Activated CD4-positive, alpha-beta T cell treated with anti-CD3 and anti-CD28 coated beads, Interleukin-2, amount 50 U/mL, for 1 hour (primary cell): Measurements from ENCODE around the gene GPR85.
"Not testable (repeated sequence)": the region's sequence is repeated elsewhere in the genome, so short reads cannot be mapped to it uniquely, and the experiment has no call there.

Experiments
- DNase-seq: peaks from one replicate; pipeline ENCODE4 v3.0.0-alpha.2; 2020

GPR85 gene, protein sequence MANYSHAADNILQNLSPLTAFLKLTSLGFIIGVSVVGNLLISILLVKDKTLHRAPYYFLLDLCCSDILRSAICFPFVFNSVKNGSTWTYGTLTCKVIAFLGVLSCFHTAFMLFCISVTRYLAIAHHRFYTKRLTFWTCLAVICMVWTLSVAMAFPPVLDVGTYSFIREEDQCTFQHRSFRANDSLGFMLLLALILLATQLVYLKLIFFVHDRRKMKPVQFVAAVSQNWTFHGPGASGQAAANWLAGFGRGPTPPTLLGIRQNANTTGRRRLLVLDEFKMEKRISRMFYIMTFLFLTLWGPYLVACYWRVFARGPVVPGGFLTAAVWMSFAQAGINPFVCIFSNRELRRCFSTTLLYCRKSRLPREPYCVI

GRCh38 chr7:113086431-113086888 is at the start of gene GPR85:
GPR85 (minus strand) TSS chr7:113086827; CDS start chr7:113084721, 2,106 bp downstream.
- DNase-seq: peak; percentile 6

DNA sequence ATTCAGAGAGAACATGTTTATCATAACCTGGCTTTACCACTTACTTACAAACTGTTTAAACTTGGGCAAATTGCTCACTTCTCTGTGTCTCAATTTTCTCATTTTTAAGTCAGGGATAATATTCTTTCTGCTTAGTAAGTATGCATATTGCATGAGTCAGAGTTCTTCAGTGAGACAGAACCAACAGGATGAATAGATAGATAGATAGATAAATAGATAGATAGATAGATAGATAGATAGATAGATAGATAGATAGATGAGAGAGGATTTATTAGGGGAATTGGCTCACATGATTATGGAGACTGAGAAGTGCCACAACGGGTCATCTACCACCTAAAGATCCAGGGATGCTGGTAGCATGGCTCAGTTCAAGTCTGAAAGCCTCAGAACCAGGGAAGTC is 47.4 kb upstream of the GPR85 start:
- no peak for DNase-seq

- DNase-seq: no peak
These were observed 44.7 kb upstream of the GPR85 start for GRCh38 chr7:113131367-113131766.

GRCh38 chr7:113128031-113128430 is 41.4 kb upstream of the GPR85 start:
- no peak for DNase-seq

- DNase-seq: no peak
These were observed 39.1 kb upstream of the GPR85 start for GRCh38 chr7:113125728-113126127.

GRCh38 chr7:113122744-113123143 is 36.1 kb upstream of the GPR85 start:
- DNase-seq: no peak

GRCh38 chr7:113120647-113121046 is 34.0 kb upstream of the GPR85 start:
- DNase-seq: no peak

- DNase-seq: no peak
These were observed 32.8 kb upstream of the GPR85 start for GRCh38 chr7:113119429-113119828.

DNA sequence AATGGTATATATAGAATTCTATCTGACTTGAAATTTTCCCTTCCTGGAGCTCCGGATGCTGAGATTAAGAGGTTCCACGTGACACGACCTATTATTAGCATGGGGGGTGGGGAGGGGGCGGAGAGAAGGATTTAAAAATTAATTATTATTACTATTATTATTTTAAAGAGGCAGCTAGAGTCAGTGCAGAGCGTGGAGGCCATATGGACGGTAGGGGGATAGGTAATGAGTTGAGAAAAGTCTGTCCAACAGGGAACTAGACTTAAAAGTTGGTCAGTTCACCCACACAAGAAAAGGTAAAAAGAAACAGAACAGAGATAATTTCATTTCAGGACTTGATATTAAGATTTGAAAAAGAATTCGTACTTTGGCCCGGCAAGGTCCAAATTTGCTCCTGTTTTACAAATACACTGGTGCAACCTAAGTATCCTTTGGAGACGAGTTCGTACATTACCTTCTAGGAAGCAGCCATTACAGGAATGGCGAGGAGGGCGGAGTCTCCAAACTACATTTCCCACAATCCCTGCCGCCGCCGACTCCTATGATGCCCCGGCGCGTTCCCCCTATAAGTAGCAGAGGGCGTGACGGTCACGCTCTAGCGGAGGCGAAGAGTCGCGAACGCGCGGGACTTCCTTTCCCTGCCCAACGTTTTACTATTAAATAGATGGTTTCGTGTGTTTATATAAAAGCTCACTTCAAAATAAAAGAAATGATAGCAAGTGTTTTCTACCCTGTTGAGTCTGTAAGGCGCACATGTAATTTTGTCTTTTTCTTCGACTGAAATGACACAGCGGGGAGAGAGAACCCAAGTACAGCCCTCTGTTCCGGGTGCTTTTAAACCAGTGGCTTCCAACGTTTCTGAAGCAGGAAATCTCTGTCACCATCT is 31.7 kb upstream of the GPR85 start, which contains the start of gene SMIM30:
SMIM30 (minus strand) TSS at position 481 of the 886 bp plus-strand sequence. CDS start 976 bp downstream, outside the sequence.
- DNase-seq: peak; percentile 88

DNA sequence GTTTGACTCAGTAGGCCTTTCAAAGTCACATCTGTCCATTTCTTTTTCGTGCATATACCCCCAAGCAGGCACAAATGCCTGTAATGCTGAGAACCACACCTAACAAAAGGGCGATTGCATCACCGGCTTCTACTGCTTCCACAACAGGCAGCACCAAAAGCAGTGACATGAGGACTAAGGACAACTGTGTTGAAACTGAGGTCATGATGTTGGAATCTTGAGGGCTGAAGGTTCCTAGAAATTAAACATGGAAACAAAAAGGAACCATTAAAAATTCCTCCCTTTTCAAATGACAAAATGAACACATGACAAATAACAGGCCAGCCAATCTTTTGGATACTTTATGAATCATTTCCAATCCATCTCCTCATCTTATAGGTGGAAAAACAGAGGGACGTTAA is 30.7 kb upstream of the GPR85 start:
- not testable (repeated sequence) for DNase-seq

- no peak for DNase-seq
These were observed 27.3 kb upstream of the GPR85 start for GRCh38 chr7:113113912-113114311.

- DNase-seq: no peak
These were observed 23.1 kb upstream of the GPR85 start for GRCh38 chr7:113109718-113110117.

- no peak for DNase-seq
These were observed 13.5 kb upstream of the GPR85 start for GRCh38 chr7:113100121-113100603.

GRCh38 chr7:113099284-113099919 is 12.8 kb upstream of the GPR85 start:
- DNase-seq: no peak

- no peak for DNase-seq
These were observed 8.1 kb upstream of the GPR85 start for GRCh38 chr7:113094517-113095249.

- DNase-seq: no peak
These were observed 6.9 kb upstream of the GPR85 start for GRCh38 chr7:113093561-113093960.

DNA sequence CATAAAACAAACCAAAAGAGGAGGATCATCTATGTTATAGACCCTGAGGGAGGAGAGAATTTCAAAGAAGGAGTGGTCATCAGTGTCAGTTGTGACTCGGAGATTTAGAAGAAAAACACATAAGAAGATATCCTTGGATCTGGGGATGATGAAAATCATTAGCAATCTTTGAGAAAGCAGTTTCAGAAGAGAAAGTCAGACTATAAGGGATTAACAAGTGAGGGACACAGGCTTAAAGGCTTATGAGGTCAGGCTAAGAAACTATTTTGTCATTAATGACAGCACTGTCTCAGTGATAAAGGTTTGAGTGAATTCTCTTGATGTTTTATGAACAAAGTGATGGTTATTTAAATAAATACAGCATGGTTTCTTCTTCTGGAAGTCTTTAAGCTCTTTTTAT is 6.1 kb upstream of the GPR85 start:
- no peak for DNase-seq

DNA sequence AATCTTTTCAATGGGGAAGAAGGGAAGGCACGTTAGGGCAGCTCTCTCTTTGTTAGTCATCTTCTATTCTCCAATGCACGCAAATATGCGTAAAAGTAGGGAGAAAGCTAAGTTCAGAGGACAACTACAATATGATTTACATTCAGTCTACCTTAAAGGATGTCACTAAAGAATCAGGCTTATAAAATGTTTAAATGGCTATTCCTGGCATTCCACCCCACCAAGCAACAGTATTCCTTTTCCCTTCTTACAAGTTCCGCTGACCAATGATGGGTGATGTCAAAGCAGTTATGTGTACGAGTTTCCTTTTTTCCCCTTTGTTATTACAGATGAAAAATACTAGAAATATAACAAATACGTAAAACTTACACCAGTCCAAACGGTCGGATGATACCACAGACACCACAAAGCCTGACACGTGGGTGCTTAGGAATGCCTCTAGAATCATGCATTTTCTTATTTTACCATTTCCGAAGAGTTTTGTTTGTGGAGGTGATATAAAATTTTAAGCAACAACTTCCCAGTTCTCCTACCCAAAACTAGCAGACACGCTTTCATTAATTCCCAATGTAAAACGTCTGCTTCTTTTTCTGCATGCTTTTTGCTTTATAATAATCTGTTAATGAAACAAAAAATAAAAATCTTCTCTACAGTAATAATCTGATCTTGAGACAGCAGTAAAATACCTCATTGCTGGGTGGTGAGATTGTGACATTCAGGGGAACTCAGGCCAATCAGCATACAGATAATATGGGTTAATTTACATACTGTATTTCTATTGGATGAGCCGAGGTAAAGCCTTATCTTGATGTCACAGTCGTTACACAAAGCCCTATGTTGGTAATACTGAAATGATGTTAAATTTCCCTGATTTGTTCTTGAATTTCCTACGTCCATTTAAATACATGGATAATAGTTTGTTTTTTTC is 708 bp upstream of the GPR85 start:
- DNase-seq: no peak

- DNase-seq: no peak
These were observed 741 bp downstream of the GPR85 start for GRCh38 chr7:113085781-113086390.

DNA sequence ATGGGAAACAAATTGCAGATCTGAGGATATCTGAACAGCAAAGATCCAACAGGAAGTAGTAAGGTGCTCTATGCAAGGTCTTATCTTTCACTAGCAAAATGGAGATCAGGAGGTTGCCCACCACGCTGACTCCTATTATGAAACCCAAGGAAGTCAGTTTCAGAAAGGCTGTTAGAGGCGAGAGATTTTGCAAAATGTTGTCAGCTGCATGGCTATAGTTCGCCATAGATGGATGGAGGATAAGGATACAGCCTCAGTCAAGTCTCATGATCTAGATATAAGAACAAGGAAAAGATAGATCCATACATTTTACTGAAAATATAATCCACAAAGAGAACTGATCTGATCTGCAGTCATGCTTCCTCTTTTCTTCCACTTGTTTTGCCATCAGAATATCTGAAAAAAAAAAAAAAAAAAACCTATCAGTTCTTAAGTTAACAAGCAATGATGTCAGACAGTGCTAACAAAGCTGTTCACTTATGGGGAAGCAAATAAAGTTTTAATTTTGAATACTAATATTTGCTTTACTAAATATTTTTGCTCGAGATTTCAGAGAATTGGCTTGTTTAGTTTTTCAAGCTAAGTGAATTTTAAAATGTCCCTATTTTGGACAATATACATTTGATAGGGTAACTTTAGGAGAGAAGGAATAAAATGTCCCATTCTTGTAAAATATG is 2.0 kb downstream of the GPR85 start:
- no peak for DNase-seq
